ENCODE results near the gene GLYATL1.
"Not testable (repeated sequence)": the region's sequence is repeated elsewhere in the genome, so short reads cannot be mapped to it uniquely, and the experiment has no call there.

Gene GLYATL1

GRCh38 chr11:58998480-58999290 lies 59.4 kb downstream of the GLYATL1 start:
- no peak for DNase-seq (ENCODE audit: low read depth)

GRCh38 chr11:58999291-58999680 lies 60.0 kb downstream of the GLYATL1 start:
- no peak for DNase-seq (ENCODE audit: low read depth)

GRCh38 chr11:59000003-59000402 lies 60.7 kb downstream of the GLYATL1 start:
- no peak for DNase-seq (ENCODE audit: low read depth)

GRCh38 chr11:59002006-59002405 lies 62.7 kb downstream of the GLYATL1 start:
- DNase-seq (ENCODE audit: low read depth), result not testable (repeated sequence)
